LNCaP clone FGC (cell line): ENCODE results near the gene ELOVL2.

Source experiments
- DNase-seq: peaks from one replicate; pipeline ENCODE4 v3.0.0-alpha.2; 2011; ENCODE audit warnings: low read depth
- H3K4me3 ChIP-seq: 2 replicates; pipeline ENCODE4 v1.5.1; 2011; ENCODE audit warnings: mild to moderate bottlenecking, low read depth, low read length, control low read depth
- TF ChIP-seq, protein P1 (sequence below): IDR thresholded peaks from 2 replicates; pipeline ENCODE4 v1.5.1; 2012; ENCODE audit warnings: mild to moderate bottlenecking; ENCODE audit not compliant: control insufficient read depth, insufficient read depth; ENCODE audit errors: extremely low read depth

ELOVL2 gene

DNA sequence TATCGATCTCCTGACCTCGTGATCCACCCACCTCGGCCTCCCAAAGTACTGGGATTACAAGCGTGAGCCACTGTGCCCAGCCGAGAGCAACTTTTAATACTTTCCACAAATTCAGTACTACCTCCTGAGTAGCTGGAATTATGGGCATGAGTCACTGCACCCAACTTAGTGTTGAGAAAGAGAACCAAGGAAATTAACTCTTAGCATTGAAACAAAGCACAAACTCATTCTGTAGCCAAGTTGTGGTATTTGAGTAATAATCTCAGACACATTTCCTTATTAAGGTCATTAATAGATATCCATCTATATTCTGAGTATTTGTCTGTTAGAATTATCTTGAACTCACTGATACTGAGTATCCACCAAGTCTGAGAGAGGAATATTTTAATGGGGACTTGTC is 14.3 kb upstream of the ELOVL2 start:
- H3K4me3 ChIP-seq = no peak overlapping the region
- TF ChIP-seq, protein P1, sequence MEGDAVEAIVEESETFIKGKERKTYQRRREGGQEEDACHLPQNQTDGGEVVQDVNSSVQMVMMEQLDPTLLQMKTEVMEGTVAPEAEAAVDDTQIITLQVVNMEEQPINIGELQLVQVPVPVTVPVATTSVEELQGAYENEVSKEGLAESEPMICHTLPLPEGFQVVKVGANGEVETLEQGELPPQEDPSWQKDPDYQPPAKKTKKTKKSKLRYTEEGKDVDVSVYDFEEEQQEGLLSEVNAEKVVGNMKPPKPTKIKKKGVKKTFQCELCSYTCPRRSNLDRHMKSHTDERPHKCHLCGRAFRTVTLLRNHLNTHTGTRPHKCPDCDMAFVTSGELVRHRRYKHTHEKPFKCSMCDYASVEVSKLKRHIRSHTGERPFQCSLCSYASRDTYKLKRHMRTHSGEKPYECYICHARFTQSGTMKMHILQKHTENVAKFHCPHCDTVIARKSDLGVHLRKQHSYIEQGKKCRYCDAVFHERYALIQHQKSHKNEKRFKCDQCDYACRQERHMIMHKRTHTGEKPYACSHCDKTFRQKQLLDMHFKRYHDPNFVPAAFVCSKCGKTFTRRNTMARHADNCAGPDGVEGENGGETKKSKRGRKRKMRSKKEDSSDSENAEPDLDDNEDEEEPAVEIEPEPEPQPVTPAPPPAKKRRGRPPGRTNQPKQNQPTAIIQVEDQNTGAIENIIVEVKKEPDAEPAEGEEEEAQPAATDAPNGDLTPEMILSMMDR = no peak
- no peak for DNase-seq

GRCh38 chr6:11056871-11057270 is 12.8 kb upstream of the ELOVL2 start:
- TF ChIP-seq, protein P1 = no peak
- H3K4me3 ChIP-seq = no peak overlapping the region
- DNase-seq = no peak

GRCh38 chr6:11055127-11055627 is 11.1 kb upstream of the ELOVL2 start:
- TF ChIP-seq, protein P1 = no peak
- no peak overlapping the region for H3K4me3 ChIP-seq
- peak; percentile 69 for DNase-seq

DNA sequence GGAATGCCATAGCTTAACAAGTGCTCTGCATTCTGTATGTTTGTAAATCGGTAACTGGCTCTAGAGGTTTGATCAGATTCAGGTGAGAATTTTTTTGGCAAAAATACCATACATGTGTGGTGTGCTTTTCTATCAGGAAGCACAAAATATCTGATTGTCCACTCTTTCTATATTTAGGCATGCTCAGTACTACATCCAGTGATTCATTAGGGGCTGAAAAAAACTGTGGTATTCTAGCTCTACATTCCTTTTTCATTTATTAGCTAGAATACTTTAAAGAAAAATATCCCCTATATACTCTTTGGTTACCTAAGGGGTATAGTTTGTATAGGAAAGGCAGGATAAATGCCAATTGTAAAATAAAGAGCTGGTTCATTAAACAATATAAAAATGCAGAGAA is 10.6 kb upstream of the ELOVL2 start:
- DNase-seq = no peak
- TF ChIP-seq, protein P1 = no peak
- H3K4me3 ChIP-seq = no peak overlapping the region

- no peak for DNase-seq
- H3K4me3 ChIP-seq = no peak overlapping the region
- TF ChIP-seq, protein P1 = no peak
These were observed 9.2 kb upstream of the ELOVL2 start for GRCh38 chr6:11053307-11053706.

DNA sequence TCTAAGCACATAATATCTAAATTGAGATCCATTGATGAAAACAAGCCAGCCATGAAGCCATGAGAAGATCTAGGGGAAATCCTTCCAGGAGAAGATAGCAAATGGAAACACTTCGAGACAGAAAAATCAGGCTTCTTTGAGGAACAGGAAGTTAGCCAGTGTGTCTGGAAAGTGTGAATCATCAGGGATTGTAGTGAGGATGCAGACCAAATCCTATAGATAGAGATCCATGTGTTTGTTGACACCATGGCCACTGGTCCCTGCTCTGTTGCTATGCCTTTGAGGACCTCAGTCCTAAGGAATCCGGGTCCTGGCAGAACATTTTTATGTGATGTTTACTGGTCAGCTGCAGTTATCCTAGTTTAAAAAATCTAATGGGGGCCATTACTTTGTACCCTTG is 6.6 kb upstream of the ELOVL2 start:
- DNase-seq = no peak
- TF ChIP-seq, protein P1 = no peak
- no peak overlapping the region for H3K4me3 ChIP-seq

DNA sequence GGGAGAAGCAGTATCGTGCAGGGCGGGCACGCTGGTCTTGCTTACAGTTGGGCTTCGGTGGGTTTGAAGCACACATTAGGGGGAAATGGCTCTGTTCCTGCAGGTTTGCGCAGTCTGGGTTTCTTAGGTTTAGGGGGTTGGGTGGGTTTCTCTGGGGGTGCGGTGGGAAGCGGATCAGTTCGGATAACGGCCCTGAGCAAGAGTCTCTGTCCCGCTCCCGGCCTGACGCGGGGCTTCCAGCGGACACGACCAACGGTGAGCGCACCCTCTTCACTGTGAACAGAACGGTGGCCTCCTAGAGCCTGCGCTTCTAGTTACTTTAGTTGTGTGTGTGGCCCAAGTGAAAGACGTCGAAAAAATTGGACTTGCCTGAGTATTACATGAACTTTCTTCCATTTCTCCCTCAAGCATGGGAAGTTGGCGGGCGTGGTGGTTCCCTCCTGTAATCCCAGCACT is 635 bp upstream of the ELOVL2 start:
- DNase-seq = no peak
- H3K4me3 ChIP-seq = peak overlapping the region; percentile 39
- TF ChIP-seq, protein P1 = no peak
